Measurements from ENCODE around the gene NECTIN2.
A peak's percentile ranks its signal among the peaks of the same experiment; 100 is the strongest.
"Not testable (repeated sequence)": the region's sequence is repeated elsewhere in the genome, so short reads cannot be mapped to it uniquely, and the experiment has no call there.

NECTIN2 gene

GRCh38 chr19:44911896-44912295, 65.8 kb downstream of the NECTIN2 start:
- DNase-seq: not testable (repeated sequence)

GRCh38 chr19:44912854-44913253, 66.8 kb downstream of the NECTIN2 start:
- no peak for DNase-seq

- not testable (repeated sequence) for DNase-seq
Observed at GRCh38 chr19:44913512-44914432, 67.7 kb downstream of the NECTIN2 start.

- DNase-seq: peak; percentile 69
Observed at GRCh38 chr19:44914433-44915206, 68.5 kb downstream of the NECTIN2 start, which contains the start of gene APOC1. TSS of gene APOC1 (plus strand) at chr19:44914608. CDS start at chr19:44914892, 284 bp downstream.

- no peak for DNase-seq
Observed at GRCh38 chr19:44924243-44924725, 78.2 kb downstream of the NECTIN2 start.

- DNase-seq: peak; percentile 10
Observed at GRCh38 chr19:44925114-44925891, 79.2 kb downstream of the NECTIN2 start.

GRCh38 chr19:44926245-44927077, 80.4 kb downstream of the NECTIN2 start:
- not testable (repeated sequence) for DNase-seq

GRCh38 chr19:44927746-44928145, 81.6 kb downstream of the NECTIN2 start:
- DNase-seq: no peak

- DNase-seq: no peak
Observed at GRCh38 chr19:44930088-44930487, 84.0 kb downstream of the NECTIN2 start.

GRCh38 chr19:44931541-44931940, 85.4 kb downstream of the NECTIN2 start:
- DNase-seq: no peak

Data from DMS79 (cell line).